H9 (cell line): ENCODE data around the gene ERCC5. TPM values are rescaled to one million over a fixed set of nuclear protein-coding genes. Genes with fewer than 3 reads are reported as not detected.

ENCODE experiments used
- DNase-seq: peaks from one replicate; pipeline ENCODE4 v3.0.0-alpha.2; 2017
- H2AFZ ChIP-seq: one replicate; pipeline ENCODE4 v1.6.1; 2013; ENCODE audit warnings: mild to moderate bottlenecking, low read length, control low read depth, moderate library complexity
- H2AK5ac ChIP-seq: 2 replicates; pipeline ENCODE4 v1.6.1; 2013; ENCODE audit warnings: low read length, control low read depth, mixed read lengths; ENCODE audit not compliant: insufficient read length
- H2BK120ac ChIP-seq: one replicate; pipeline ENCODE4 v1.6.1; 2013; ENCODE audit warnings: low read depth, mild to moderate bottlenecking, low read length, control low read depth, inconsistent platforms; ENCODE audit not compliant: poor library complexity, severe bottlenecking
- H2BK12ac ChIP-seq: 2 replicates; pipeline ENCODE4 v1.6.1; 2013; ENCODE audit warnings: low read length, control low read depth, mixed read lengths, low read depth; ENCODE audit not compliant: insufficient read length
- H2BK15ac ChIP-seq: 2 replicates; pipeline ENCODE4 v1.6.1; 2013; ENCODE audit warnings: low read depth, low read length, control low read depth
- H2BK20ac ChIP-seq: one replicate; pipeline ENCODE4 v1.6.1; 2013; ENCODE audit warnings: low read depth, mild to moderate bottlenecking, low read length, control low read depth, inconsistent platforms; ENCODE audit not compliant: poor library complexity, severe bottlenecking
- H2BK5ac ChIP-seq: 2 replicates; pipeline ENCODE4 v1.6.1; 2013; ENCODE audit warnings: low read length, control low read depth, mixed read lengths; ENCODE audit not compliant: insufficient read length
- H3K14ac ChIP-seq: 2 replicates; pipeline ENCODE4 v1.6.1; 2013; ENCODE audit warnings: low read length, control low read depth; ENCODE audit not compliant: insufficient read depth
- H3K18ac ChIP-seq: 2 replicates; pipeline ENCODE4 v1.6.1; 2013; ENCODE audit warnings: low read depth, mild to moderate bottlenecking, mixed read lengths, low read length, control low read depth; ENCODE audit not compliant: insufficient read length
- H3K23ac ChIP-seq: 2 replicates; pipeline ENCODE4 v1.6.1; 2013; ENCODE audit warnings: low read length, control low read depth, mixed read lengths, low read depth; ENCODE audit not compliant: insufficient read length
- H3K23me2 ChIP-seq: 2 replicates; pipeline ENCODE4 v1.6.1; 2013; ENCODE audit warnings: low read depth, mild to moderate bottlenecking, mixed read lengths, low read length, control low read depth; ENCODE audit not compliant: insufficient read length, poor library complexity, severe bottlenecking
- H3K27ac ChIP-seq: 2 replicates; pipeline ENCODE4 v1.5.1; 2013; ENCODE audit warnings: low read length, control low read depth, mixed read lengths, low read depth; ENCODE audit not compliant: insufficient read length
- H3K27me3 ChIP-seq: 2 replicates; pipeline ENCODE4 v1.6.1; 2013; ENCODE audit warnings: low read length, control low read depth, inconsistent platforms; ENCODE audit not compliant: insufficient read depth
- H3K4ac ChIP-seq: 2 replicates; pipeline ENCODE4 v1.6.1; 2013; ENCODE audit warnings: low read depth, mild to moderate bottlenecking, control low read depth, inconsistent platforms, low read length, moderate library complexity
- H3K4me1 ChIP-seq: 2 replicates; pipeline ENCODE4 v1.6.1; 2013; ENCODE audit warnings: low read length, control low read depth, inconsistent platforms; ENCODE audit not compliant: insufficient read depth
- H3K4me2 ChIP-seq: 2 replicates; pipeline ENCODE4 v1.6.1; 2013; ENCODE audit warnings: low read length, control low read depth, mixed read lengths; ENCODE audit not compliant: insufficient read length, insufficient read depth
- H3K56ac ChIP-seq: 2 replicates; pipeline ENCODE4 v1.6.1; 2013; ENCODE audit warnings: low read depth, mild to moderate bottlenecking, mixed read lengths, low read length, control low read depth; ENCODE audit not compliant: insufficient read length
- H3K79me1 ChIP-seq: 2 replicates; pipeline ENCODE4 v1.6.1; 2013; ENCODE audit warnings: low read depth, mild to moderate bottlenecking, moderate library complexity, low read length, control low read depth, inconsistent platforms; ENCODE audit not compliant: insufficient read depth, poor library complexity, severe bottlenecking
- H3K79me2 ChIP-seq: 2 replicates; pipeline ENCODE4 v1.6.1; 2013; ENCODE audit warnings: low read length, control low read depth, inconsistent platforms; ENCODE audit not compliant: insufficient read depth
- H3K9ac ChIP-seq: 2 replicates; pipeline ENCODE4 v1.6.1; 2013; ENCODE audit warnings: low read length, control low read depth, mixed read lengths; ENCODE audit not compliant: insufficient read length; ENCODE audit errors: extremely low read depth
- H3K9me3 ChIP-seq: one replicate; pipeline ENCODE4 v1.6.1; 2013; ENCODE audit warnings: low read depth, low read length, inconsistent platforms; ENCODE audit not compliant: control insufficient read depth
- H3T11ph ChIP-seq: one replicate; pipeline ENCODE4 v1.6.1; 2013; ENCODE audit warnings: mild to moderate bottlenecking, low read length, control low read depth, inconsistent platforms
- H4K20me1 ChIP-seq: one replicate; pipeline ENCODE4 v1.6.1; 2013; ENCODE audit not compliant: control insufficient read depth, insufficient read length, insufficient read depth
- H4K5ac ChIP-seq: 2 replicates; pipeline ENCODE4 v1.6.1; 2013; ENCODE audit warnings: low read depth, mild to moderate bottlenecking, mixed read lengths, low read length, control low read depth; ENCODE audit not compliant: insufficient read length
- H4K8ac ChIP-seq: replicated peaks from 2 replicates; pipeline ENCODE4 v1.6.1; 2013; ENCODE audit warnings: low read length, control low read depth, mixed read lengths, low read depth; ENCODE audit not compliant: insufficient read length
- H4K91ac ChIP-seq: 2 replicates; pipeline ENCODE4 v1.6.1; 2013; ENCODE audit warnings: low read depth, mild to moderate bottlenecking, moderate library complexity, mixed read lengths, low read length, control low read depth; ENCODE audit not compliant: insufficient read length
- H3K27ac Mint-ChIP-seq, 3 experiments: 2 replicates in 2 of 3; 3 replicates in 1 of 3; pipeline ENCODE4 v1.8.0; 2020 to 2021; ENCODE audit warnings: mixed read lengths in 3 of 3, mild to moderate bottlenecking in 1 of 3, moderate library complexity in 1 of 3
- H3K27me3 Mint-ChIP-seq: 2 replicates; pipeline ENCODE4 v1.8.0; 2021; ENCODE audit warnings: low read depth, mild to moderate bottlenecking, moderate library complexity, mixed read lengths
- H3K36me3 Mint-ChIP-seq, 3 experiments: 2 replicates in 2 of 3; 3 replicates in 1 of 3; pipeline ENCODE4 v1.8.0; 2020 to 2021; ENCODE audit warnings: low read depth in 3 of 3, mixed read lengths in 3 of 3; ENCODE audit not compliant: insufficient read depth in 1 of 3
- H3K4me1 Mint-ChIP-seq, 2 experiments: 2 replicates each; pipeline ENCODE4 v1.8.0; 2020; ENCODE audit warnings: mixed read lengths in 2 of 2
- H3K4me3 Mint-ChIP-seq, 2 experiments: 2 replicates in 1 of 2; 3 replicates in 1 of 2; pipeline ENCODE4 v1.8.0; 2020 to 2021; ENCODE audit warnings: mild to moderate bottlenecking in 2 of 2, mixed read lengths in 2 of 2, moderate library complexity in 1 of 2
- H3K9me3 Mint-ChIP-seq, 2 experiments: 2 replicates in 1 of 2; 3 replicates in 1 of 2; pipeline ENCODE4 v1.8.0; 2020; ENCODE audit warnings: mild to moderate bottlenecking in 2 of 2, mixed read lengths in 2 of 2, moderate library complexity in 1 of 2
- WGBS: extraction: QIAGEN DNeasy Blood & Tissue Kit; methylation state at CpG from one replicate; pipeline ENCODE4 v1.1.7; 2013; ENCODE audit warnings: missing lambda C conversion rate, low lambda C conversion rate, mixed read lengths; ENCODE audit not compliant: insufficient read length; ENCODE audit errors: extremely low coverage; 5-methylcytosine and 5-hydroxymethylcytosine counted together
- total RNA-seq: library from RNA; stranded (reverse); gene quantifications from 2 replicates; pipeline ENCODE4 v1.2.1, GENCODE V29; 2021
- TF ChIP-seq, protein P1 (sequence below): fragments of 200-600 bp; sonication (generic); conservative IDR thresholded peaks from 3 replicates; pipeline ENCODE4 v1.8.0; 2021; ENCODE audit warnings: antibody characterized with exemption, mild to moderate bottlenecking

The ERCC5 gene
- total RNA-seq, 1 experiment from 2014 or later, result 26.8 TPM

DNA sequence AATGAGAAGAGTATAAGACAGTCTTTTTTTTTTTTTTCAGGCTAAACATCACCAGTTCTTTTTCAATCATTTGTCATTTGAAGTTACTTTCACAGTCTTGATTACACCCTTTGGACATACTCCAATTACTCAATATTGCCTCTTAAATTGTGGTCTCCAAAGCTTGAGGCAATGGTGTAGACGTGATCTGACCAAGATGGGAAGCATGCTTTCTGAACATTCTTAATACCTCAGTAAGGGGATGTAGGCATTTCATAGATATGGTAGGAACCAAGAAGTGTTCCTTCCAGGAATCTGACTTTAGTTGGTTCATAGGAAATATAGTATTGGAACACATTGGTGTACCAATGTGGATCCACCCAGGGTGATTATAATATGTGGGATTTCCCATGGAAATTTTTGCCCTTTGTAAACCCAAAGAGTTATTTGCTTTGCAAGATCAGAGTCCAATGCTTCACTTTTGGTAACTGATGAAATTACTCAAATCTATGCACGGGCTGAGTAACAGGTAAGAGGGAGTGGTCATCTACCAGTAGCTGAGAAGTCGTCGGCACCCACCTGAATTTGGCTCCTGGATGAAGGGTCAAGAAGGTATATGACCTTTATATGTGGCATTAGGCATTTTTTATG is 62.2 kb downstream of the ERCC5 start:
- Mint-ChIP-seq H3K36me3 (no peaks in the 10 kb centered on the region), H3K27me3 (no peaks in the 10 kb centered on the region), H3K9me3 (no peaks in the 10 kb centered on the region), H3K4me3 (no peak overlapping the region), H3K4me1 (peaks cover 3% of the 10 kb centered on the region in 2 experiments), H3K27ac (no peak overlapping the region)
- no peaks in the 10 kb centered on the region for H3K79me2 ChIP-seq
- no peak overlapping the region for H3K56ac ChIP-seq
- no peak overlapping the region for H2BK20ac ChIP-seq
- H3K4ac ChIP-seq, result no peak overlapping the region
- H3K14ac ChIP-seq, result no peak overlapping the region
- no peaks in the 10 kb centered on the region for H3K79me1 ChIP-seq
- no peak overlapping the region for H3T11ph ChIP-seq
- no peaks in the 10 kb centered on the region for H3K27me3 ChIP-seq
- no peak overlapping the region for H2BK5ac ChIP-seq
- H3K23ac ChIP-seq, result no peak overlapping the region
- no peak overlapping the region for H4K5ac ChIP-seq
- H2AFZ ChIP-seq, result no peak overlapping the region
- H2BK15ac ChIP-seq, result no peak overlapping the region
- no peak overlapping the region for H3K9ac ChIP-seq
- no peaks in the 10 kb centered on the region for H3K9me3 ChIP-seq
- no peak for DNase-seq
- no peak overlapping the region for H2BK120ac ChIP-seq
- H2AK5ac ChIP-seq, result no peak overlapping the region
- H2BK12ac ChIP-seq, result no peak overlapping the region
- WGBS, result no CpG with 5 or more reads among the region's 4 CpGs
- no peak overlapping the region for H3K4me2 ChIP-seq
- no peaks in the 10 kb centered on the region for H4K20me1 ChIP-seq
- TF ChIP-seq, protein P1, sequence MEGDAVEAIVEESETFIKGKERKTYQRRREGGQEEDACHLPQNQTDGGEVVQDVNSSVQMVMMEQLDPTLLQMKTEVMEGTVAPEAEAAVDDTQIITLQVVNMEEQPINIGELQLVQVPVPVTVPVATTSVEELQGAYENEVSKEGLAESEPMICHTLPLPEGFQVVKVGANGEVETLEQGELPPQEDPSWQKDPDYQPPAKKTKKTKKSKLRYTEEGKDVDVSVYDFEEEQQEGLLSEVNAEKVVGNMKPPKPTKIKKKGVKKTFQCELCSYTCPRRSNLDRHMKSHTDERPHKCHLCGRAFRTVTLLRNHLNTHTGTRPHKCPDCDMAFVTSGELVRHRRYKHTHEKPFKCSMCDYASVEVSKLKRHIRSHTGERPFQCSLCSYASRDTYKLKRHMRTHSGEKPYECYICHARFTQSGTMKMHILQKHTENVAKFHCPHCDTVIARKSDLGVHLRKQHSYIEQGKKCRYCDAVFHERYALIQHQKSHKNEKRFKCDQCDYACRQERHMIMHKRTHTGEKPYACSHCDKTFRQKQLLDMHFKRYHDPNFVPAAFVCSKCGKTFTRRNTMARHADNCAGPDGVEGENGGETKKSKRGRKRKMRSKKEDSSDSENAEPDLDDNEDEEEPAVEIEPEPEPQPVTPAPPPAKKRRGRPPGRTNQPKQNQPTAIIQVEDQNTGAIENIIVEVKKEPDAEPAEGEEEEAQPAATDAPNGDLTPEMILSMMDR, result no peak
- no peak overlapping the region for H4K91ac ChIP-seq
- H3K23me2 ChIP-seq, result no peaks in the 10 kb centered on the region
- no peaks in the 10 kb centered on the region for H3K4me1 ChIP-seq
- no peak overlapping the region for H3K18ac ChIP-seq
- no peak overlapping the region for H4K8ac ChIP-seq
- H3K27ac ChIP-seq, result no peak overlapping the region
